Measurements from ENCODE around the gene BCAM. TPM values are rescaled to one million over a fixed set of nuclear protein-coding genes. Genes with fewer than 3 reads are reported as not detected.
"Not testable (repeated sequence)": the region's sequence is repeated elsewhere in the genome, so short reads cannot be mapped to it uniquely, and the experiment has no call there.

BCAM gene
- total RNA-seq, 2 experiments from 2014 or later: not detected

DNA sequence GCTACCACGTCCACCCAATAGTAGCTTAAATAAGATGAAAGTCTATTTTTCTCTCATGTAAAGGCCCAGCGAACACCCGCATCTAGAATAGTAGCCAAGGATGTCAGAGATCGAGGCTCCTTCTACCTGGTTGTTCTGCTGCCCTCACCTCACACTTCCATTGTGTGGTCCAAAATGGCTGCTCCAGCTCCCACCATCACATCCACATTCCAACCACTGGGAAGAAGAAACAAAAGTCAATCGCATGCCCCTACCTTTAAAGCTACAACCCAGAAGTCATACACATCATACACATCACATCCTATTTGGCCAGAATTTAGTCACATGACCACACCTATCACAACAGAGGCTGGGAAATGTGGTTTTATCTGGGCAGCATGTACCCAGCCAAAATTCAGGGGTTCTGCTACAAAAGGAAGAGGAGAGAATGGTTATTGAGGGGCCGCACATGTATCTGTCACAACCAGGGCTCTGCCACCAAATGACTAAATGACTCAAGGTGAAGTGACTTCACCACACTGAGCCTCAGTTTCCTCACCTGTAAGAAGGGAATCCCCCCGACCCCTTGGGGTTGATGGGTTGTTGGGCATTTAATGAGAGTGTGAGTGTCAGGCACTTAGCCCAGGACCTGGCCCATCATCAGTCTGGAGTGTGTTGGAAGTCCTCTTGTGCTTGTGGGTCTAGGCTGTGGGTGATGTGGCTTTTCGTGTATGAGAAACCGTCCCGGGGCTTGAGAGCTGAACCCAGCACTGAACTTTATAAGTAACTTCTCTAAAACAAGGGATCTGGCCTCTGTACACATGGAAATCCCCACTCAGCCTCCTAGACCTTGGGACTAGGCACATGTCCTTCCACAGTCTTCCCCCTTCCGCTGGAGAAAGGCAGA, 41.4 kb upstream of the BCAM start:
- DNase-seq (ENCODE audit: low spot score): no peak
- Histone ChIP-seq H4K20me1 (ENCODE audit: insufficient read depth, low read length) (no peaks in the 10 kb centered on the region), H3K4me2 (ENCODE audit: low read length) (no peak overlapping the region), H3K27ac (ENCODE audit: low read depth, low read length, poor library complexity, severe bottlenecking) (no peak overlapping the region), H3K9me3 (ENCODE audit: low read length) (no peaks in the 10 kb centered on the region), H3K36me3 (ENCODE audit: insufficient read depth, low read length) (no peaks in the 10 kb centered on the region), H2AFZ (ENCODE audit: low read length) (no peak overlapping the region), H3K9me2 (ENCODE audit: insufficient read depth, low read length) (no peaks in the 10 kb centered on the region), H3K4me1 (ENCODE audit: insufficient read depth, low read length, poor library complexity, severe bottlenecking) (peaks cover 11% of the 10 kb centered on the region), H3K4me3 (ENCODE audit: low read depth, low read length, poor library complexity, severe bottlenecking) (no peak overlapping the region), H3K79me2 (ENCODE audit: insufficient read depth, low read depth, low read length) (no peaks in the 10 kb centered on the region)
- BruUV-seq (replicated peaks): no TSS peak
- ChIA-PET CTCF (ENCODE audit: unreplicated experiment) (interaction anchor here (1.7 kb wide), 1 partner anchor 44 kb away, joined by 4 read pairs; no protein-coding TSS in a partner anchor), POLR2A (no interaction called here)
- intact Hi-C loops (cut with micrococcal nuclease; ENCODE audit: unreplicated experiment): no loop called here
- TF ChIP-seq, protein P1, sequence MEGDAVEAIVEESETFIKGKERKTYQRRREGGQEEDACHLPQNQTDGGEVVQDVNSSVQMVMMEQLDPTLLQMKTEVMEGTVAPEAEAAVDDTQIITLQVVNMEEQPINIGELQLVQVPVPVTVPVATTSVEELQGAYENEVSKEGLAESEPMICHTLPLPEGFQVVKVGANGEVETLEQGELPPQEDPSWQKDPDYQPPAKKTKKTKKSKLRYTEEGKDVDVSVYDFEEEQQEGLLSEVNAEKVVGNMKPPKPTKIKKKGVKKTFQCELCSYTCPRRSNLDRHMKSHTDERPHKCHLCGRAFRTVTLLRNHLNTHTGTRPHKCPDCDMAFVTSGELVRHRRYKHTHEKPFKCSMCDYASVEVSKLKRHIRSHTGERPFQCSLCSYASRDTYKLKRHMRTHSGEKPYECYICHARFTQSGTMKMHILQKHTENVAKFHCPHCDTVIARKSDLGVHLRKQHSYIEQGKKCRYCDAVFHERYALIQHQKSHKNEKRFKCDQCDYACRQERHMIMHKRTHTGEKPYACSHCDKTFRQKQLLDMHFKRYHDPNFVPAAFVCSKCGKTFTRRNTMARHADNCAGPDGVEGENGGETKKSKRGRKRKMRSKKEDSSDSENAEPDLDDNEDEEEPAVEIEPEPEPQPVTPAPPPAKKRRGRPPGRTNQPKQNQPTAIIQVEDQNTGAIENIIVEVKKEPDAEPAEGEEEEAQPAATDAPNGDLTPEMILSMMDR (conservative IDR thresholded peaks at IDR 0.05; ENCODE audit: low read length): no peak

GRCh38 chr19:44770550-44771257, 38.2 kb upstream of the BCAM start:
- no peaks in the 10 kb centered on the region for H3K36me3 ChIP-seq (ENCODE audit: insufficient read depth, low read length)
- ChIA-PET POLR2A (interaction anchor here (0.6 to 2.0 kb wide), 3 partner anchors 47 to 54 kb away, joined by 4 to 8 read pairs (median 5); no protein-coding TSS in a partner anchor), CTCF (ENCODE audit: unreplicated experiment) (interaction anchor here (0.8 to 1.5 kb wide), 6 partner anchors 14 to 48 kb away, joined by 3 to 9 read pairs (median 3); no protein-coding TSS in a partner anchor)
- intact Hi-C loops (cut with micrococcal nuclease; ENCODE audit: unreplicated experiment): loop anchor here (1.0 kb wide), 2 partner anchors 46 to 81 kb away; no protein-coding TSS in a partner anchor
- H3K9me2 ChIP-seq (ENCODE audit: insufficient read depth, low read length): no peaks in the 10 kb centered on the region
- H3K4me2 ChIP-seq (ENCODE audit: low read length): peak overlapping the region; percentile 71
- H3K9me3 ChIP-seq (ENCODE audit: low read length): no peaks in the 10 kb centered on the region
- peaks cover 11% of the 10 kb centered on the region for H3K4me1 ChIP-seq (ENCODE audit: insufficient read depth, low read length, poor library complexity, severe bottlenecking)
- peak overlapping the region; percentile 71; the same call in 1 of the 2 replicates for H2AFZ ChIP-seq (ENCODE audit: low read length)
- TF ChIP-seq EZH2phosphoT487 (IDR thresholded peaks at IDR 0.05; ENCODE audit: borderline replicate concordance, low read depth, low read length): no peak
- TF ChIP-seq, protein P1 (conservative IDR thresholded peaks at IDR 0.05; ENCODE audit: low read length): peak; percentile 91
- no peak overlapping the region for H3K27ac ChIP-seq (ENCODE audit: low read depth, low read length, poor library complexity, severe bottlenecking)
- H3K4me3 ChIP-seq (ENCODE audit: low read depth, low read length, poor library complexity, severe bottlenecking): peak overlapping the region; percentile 50
- DNase-seq (ENCODE audit: low spot score): peak; percentile 98
- no peaks in the 10 kb centered on the region for H3K79me2 ChIP-seq (ENCODE audit: insufficient read depth, low read depth, low read length)
- H4K20me1 ChIP-seq (ENCODE audit: insufficient read depth, low read length): no peaks in the 10 kb centered on the region
- no TSS peak for BruUV-seq (replicated peaks)

DNA sequence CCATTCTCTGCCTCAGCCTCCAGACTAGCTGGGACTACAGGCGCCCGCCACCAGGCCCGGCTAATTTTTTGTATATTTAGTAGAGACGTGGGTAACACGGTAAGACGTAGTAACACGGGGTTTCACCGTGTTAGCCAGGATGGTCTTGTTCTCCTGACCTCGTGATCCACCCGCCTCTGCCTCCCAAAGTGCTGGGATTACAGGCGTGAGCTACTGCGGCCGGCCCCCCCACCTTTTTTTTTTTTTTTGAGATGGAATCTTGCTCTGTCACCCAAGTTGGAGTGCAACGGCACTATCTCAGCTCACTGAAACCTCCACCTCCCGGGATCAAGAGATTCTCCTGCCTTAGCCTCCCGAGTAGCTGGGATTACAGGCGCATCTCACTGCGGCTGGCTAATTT, 36.8 kb upstream of the BCAM start:
- intact Hi-C loops (cut with micrococcal nuclease; ENCODE audit: unreplicated experiment); BruUV-seq (replicated peaks): not testable (repeated sequence)
- POLR2A ChIA-PET: interaction anchor here (0.6 kb wide), 5 partner anchors 32 to 887 kb away, joined by 3 to 5 read pairs (median 4); no protein-coding TSS in a partner anchor

More for the DNA sequence above, 36.8 kb upstream of the BCAM start:
- H3K4me1 ChIP-seq (ENCODE audit: insufficient read depth, low read length, poor library complexity, severe bottlenecking): peaks cover 11% of the 10 kb centered on the region
- H3K9me2 ChIP-seq (ENCODE audit: insufficient read depth, low read length); H3K27ac ChIP-seq (ENCODE audit: low read depth, low read length, poor library complexity, severe bottlenecking); H3K36me3 ChIP-seq (ENCODE audit: insufficient read depth, low read length); H3K4me3 ChIP-seq (ENCODE audit: low read depth, low read length, poor library complexity, severe bottlenecking); H2AFZ ChIP-seq (ENCODE audit: low read length); H3K9me3 ChIP-seq (ENCODE audit: low read length); CTCF ChIA-PET (ENCODE audit: unreplicated experiment); H3K79me2 ChIP-seq (ENCODE audit: insufficient read depth, low read depth, low read length); H3K4me2 ChIP-seq (ENCODE audit: low read length); DNase-seq (ENCODE audit: low spot score); H4K20me1 ChIP-seq (ENCODE audit: insufficient read depth, low read length): not testable (repeated sequence)
